PC-9 (cell line): ENCODE results near the gene SCN8A. TPM values are rescaled to one million over a fixed set of nuclear protein-coding genes. Genes with fewer than 3 reads are reported as not detected.

Experiments used
- BruUV-seq: library from RNA; stranded (reverse); fragments of 400-500 nt; replicated peaks from 2 replicates; lab custom pipeline; 2021; lab: Mats Ljungman, UMichigan
- CTCF ChIA-PET: fragments of 300-600 bp; sonication (Branson Sonifier 250); formaldehyde crosslinking; loops from one replicate; lab custom pipeline; 2022; ENCODE audit warnings: antibody characterized with exemption; lab: Charles Lee
- POLR2A ChIA-PET: fragments of 300-600 bp; sonication (Branson Sonifier 250); formaldehyde crosslinking; loops from one replicate; lab custom pipeline; 2022; ENCODE audit warnings: antibody characterized with exemption; ENCODE audit not compliant: unreplicated experiment; lab: Charles Lee
- DNase-seq, 2 experiments: peaks; one replicate each; pipeline versions ENCODE4 v3.0.0 to v3.0.0-alpha.2; 2015 to 2022; ENCODE audit warnings: mixed read lengths in 1 of 2
- H2AFZ ChIP-seq: fragments of 200-600 bp; sonication (generic); 2 replicates; pipeline ENCODE4 v1.8.1; 2017; ENCODE audit warnings: antibody characterized with exemption
- H3F3A ChIP-seq: fragments of 200-600 bp; sonication (generic); 2 replicates; pipeline ENCODE4 v1.8.1; 2017; ENCODE audit warnings: antibody characterized with exemption, mild to moderate bottlenecking, low read depth; ENCODE audit not compliant: insufficient read depth
- H3K27ac ChIP-seq: fragments of 200-600 bp; sonication (generic); 2 replicates; pipeline ENCODE4 v1.6.1; 2016; ENCODE audit warnings: mixed run types
- H3K27me3 ChIP-seq: fragments of 200-600 bp; sonication (generic); 2 replicates; pipeline ENCODE4 v1.6.1; 2016; ENCODE audit warnings: low read depth, mixed run types; ENCODE audit not compliant: insufficient read depth
- H3K36me3 ChIP-seq: fragments of 200-600 bp; sonication (generic); 2 replicates; pipeline ENCODE4 v1.6.1; 2016; ENCODE audit warnings: low read depth, mixed run types
- H3K4me1 ChIP-seq: fragments of 200-600 bp; sonication (generic); replicated peaks from 2 replicates; pipeline ENCODE4 v1.6.1; 2016; ENCODE audit warnings: mixed run types; ENCODE audit not compliant: insufficient read depth
- H3K4me2 ChIP-seq: fragments of 200-600 bp; sonication (generic); 2 replicates; pipeline ENCODE4 v1.6.1; 2017; ENCODE audit warnings: mixed run types
- H3K4me3 ChIP-seq: fragments of 200-600 bp; sonication (generic); 2 replicates; pipeline ENCODE4 v1.6.1; 2016; ENCODE audit warnings: mixed run types
- H3K79me2 ChIP-seq: fragments of 200-600 bp; sonication (generic); 2 replicates; pipeline ENCODE4 v1.6.1; 2017; ENCODE audit warnings: low read depth, mixed run types
- H3K9me2 ChIP-seq: fragments of 200-600 bp; sonication (generic); 2 replicates; pipeline ENCODE4 v1.8.1; 2017; ENCODE audit warnings: mild to moderate bottlenecking; ENCODE audit not compliant: insufficient read depth
- H3K9me3 ChIP-seq: fragments of 200-600 bp; sonication (generic); 2 replicates; pipeline ENCODE4 v1.8.1; 2016; ENCODE audit warnings: low read depth; ENCODE audit not compliant: insufficient read depth
- H4K20me1 ChIP-seq: fragments of 200-600 bp; sonication (generic); 2 replicates; pipeline ENCODE4 v1.8.1; 2017; ENCODE audit not compliant: insufficient read depth
- EZH2 ChIP-seq: fragments of 200-600 bp; sonication (generic); IDR thresholded peaks from 2 replicates; pipeline ENCODE4 v1.8.0; 2017; ENCODE audit warnings: antibody characterized with exemption, low read depth
- intact Hi-C: fragments of 100-400 bp; cut with micrococcal nuclease; formaldehyde crosslinking; loops from one replicate; pipeline ENCODE4 v1.10.0; 2022; ENCODE audit not compliant: unreplicated experiment
- total RNA-seq: library from RNA; stranded (reverse); gene quantifications from 2 replicates; pipeline ENCODE4 v1.2.3, GENCODE V29; 2021
- TF ChIP-seq, protein P1 (sequence below): fragments of 200-600 bp; sonication (generic); conservative IDR thresholded peaks from 2 replicates; pipeline ENCODE4 v1.6.1; 2017; ENCODE audit warnings: mixed run types, antibody characterized with exemption, mild to moderate bottlenecking, moderate library complexity

Gene SCN8A
- total RNA-seq, 1 experiment from 2014 or later, result 0.17 TPM

- Histone ChIP-seq H3K4me2 (no peak overlapping the region), H3K79me2 (no peaks in the 10 kb centered on the region), H3F3A (no peaks in the 10 kb centered on the region), H3K9me3 (no peaks in the 10 kb centered on the region), H3K27ac (no peak overlapping the region), H2AFZ (no peak overlapping the region), H3K36me3 (no peaks in the 10 kb centered on the region), H3K4me1 (no peaks in the 10 kb centered on the region), H3K9me2 (no peaks in the 10 kb centered on the region), H3K27me3 (peaks cover 22% of the 10 kb centered on the region), H3K4me3 (no peak overlapping the region), H4K20me1 (no peaks in the 10 kb centered on the region)
- TF ChIP-seq, protein P1, sequence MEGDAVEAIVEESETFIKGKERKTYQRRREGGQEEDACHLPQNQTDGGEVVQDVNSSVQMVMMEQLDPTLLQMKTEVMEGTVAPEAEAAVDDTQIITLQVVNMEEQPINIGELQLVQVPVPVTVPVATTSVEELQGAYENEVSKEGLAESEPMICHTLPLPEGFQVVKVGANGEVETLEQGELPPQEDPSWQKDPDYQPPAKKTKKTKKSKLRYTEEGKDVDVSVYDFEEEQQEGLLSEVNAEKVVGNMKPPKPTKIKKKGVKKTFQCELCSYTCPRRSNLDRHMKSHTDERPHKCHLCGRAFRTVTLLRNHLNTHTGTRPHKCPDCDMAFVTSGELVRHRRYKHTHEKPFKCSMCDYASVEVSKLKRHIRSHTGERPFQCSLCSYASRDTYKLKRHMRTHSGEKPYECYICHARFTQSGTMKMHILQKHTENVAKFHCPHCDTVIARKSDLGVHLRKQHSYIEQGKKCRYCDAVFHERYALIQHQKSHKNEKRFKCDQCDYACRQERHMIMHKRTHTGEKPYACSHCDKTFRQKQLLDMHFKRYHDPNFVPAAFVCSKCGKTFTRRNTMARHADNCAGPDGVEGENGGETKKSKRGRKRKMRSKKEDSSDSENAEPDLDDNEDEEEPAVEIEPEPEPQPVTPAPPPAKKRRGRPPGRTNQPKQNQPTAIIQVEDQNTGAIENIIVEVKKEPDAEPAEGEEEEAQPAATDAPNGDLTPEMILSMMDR, result peak; percentile 61
- TF ChIP-seq EZH2, result no peak
- POLR2A ChIA-PET, result interaction anchor here (0.7 kb wide), 1 partner anchor 369 kb away, joined by 4 read pairs; no protein-coding TSS in a partner anchor
- no TSS peak for BruUV-seq
- peak; percentile 30 to 39 for DNase-seq
- intact Hi-C loops, result loop anchor here (5.0 kb wide), 3 partner anchors 402 to 997 kb away; partner anchors contain the start of gene SLC4A8
- CTCF ChIA-PET, result interaction anchor here (0.6 to 1.9 kb wide), 5 partner anchors 51 to 1059 kb away, joined by 3 to 8 read pairs (median 3); no protein-coding TSS in a partner anchor
These were observed 233.0 kb downstream of the SCN8A start for GRCh38 chr12:51823875-51824565.

GRCh38 chr12:51825216-51825615, 234.2 kb downstream of the SCN8A start:
- BruUV-seq, result no TSS peak
- intact Hi-C loops, result no loop called here
- Histone ChIP-seq H3K36me3 (no peaks in the 10 kb centered on the region), H2AFZ (no peak overlapping the region), H3K4me3 (no peak overlapping the region), H3K79me2 (no peaks in the 10 kb centered on the region), H3K4me1 (no peaks in the 10 kb centered on the region), H4K20me1 (no peaks in the 10 kb centered on the region), H3K27me3 (peaks cover 34% of the 10 kb centered on the region), H3K27ac (no peak overlapping the region), H3F3A (no peaks in the 10 kb centered on the region), H3K9me2 (no peaks in the 10 kb centered on the region), H3K9me3 (no peaks in the 10 kb centered on the region), H3K4me2 (no peak overlapping the region)
- CTCF ChIA-PET, result interaction anchor here (0.6 to 1.9 kb wide), 2 partner anchors 60 to 454 kb away, joined by 3 to 8 read pairs; no protein-coding TSS in a partner anchor
- POLR2A ChIA-PET, result no interaction called here
- DNase-seq, result no peak
- TF ChIP-seq, protein P1, result no peak
- no peak for TF ChIP-seq EZH2

- no peak overlapping the region for H3K4me3 ChIP-seq
- no peaks in the 10 kb centered on the region for H3F3A ChIP-seq
- H3K27ac ChIP-seq, result no peak overlapping the region
- ChIA-PET POLR2A (no interaction called here), CTCF (no interaction called here)
- H3K9me3 ChIP-seq, result no peaks in the 10 kb centered on the region
- H2AFZ ChIP-seq, result no peak overlapping the region
- H3K79me2 ChIP-seq, result no peaks in the 10 kb centered on the region
- BruUV-seq, result no TSS peak
- H4K20me1 ChIP-seq, result no peaks in the 10 kb centered on the region
- H3K4me2 ChIP-seq, result no peak overlapping the region
- intact Hi-C loops, result no loop called here
- TF ChIP-seq EZH2, result no peak
- TF ChIP-seq, protein P1, result no peak
- H3K36me3 ChIP-seq, result no peaks in the 10 kb centered on the region
- H3K4me1 ChIP-seq, result no peaks in the 10 kb centered on the region
- H3K27me3 ChIP-seq, result peaks cover 49% of the 10 kb centered on the region
- DNase-seq, result no peak
- no peaks in the 10 kb centered on the region for H3K9me2 ChIP-seq
These were observed 235.8 kb downstream of the SCN8A start for GRCh38 chr12:51826881-51827280.
